Fibroblast of gingiva (primary cell): ENCODE data around the gene SHC2.

ENCODE experiments used
- DNase-seq: peaks from one replicate; pipeline ENCODE4 v3.0.0-alpha.2; 2011; ENCODE audit warnings: low read depth

Gene SHC2

DNA sequence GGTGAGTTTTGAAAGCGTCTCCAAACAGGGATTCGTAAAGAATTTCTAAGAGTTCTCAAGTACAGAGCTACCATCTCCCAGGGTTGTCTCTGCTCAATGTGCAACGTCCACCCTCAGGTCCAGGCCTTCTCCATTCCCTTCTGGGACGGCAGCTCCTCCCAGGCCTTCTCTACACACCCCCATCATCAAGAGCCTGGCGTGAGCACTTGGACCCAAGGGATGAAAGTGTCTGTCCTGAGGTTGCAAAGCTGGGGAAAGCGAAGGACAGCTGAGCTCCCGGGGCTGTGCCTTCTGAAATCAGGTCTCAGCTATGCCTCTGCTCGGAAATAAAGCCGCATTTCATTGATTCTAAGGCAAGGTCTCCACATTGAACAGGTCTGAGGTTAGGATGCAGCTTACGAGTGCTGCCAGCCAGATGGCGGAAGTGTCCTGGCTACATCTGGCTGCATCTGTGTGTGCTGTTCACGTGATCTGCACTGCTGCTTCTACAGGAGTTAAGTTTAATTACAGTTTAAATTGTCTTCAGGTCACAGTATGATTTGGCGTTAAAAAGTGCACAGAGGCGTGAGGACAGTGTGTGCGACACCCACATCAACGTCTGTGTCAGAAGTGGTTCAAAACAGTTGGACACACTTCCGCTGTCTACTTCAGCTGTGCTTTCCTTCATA, 89.2 kb downstream of the SHC2 start:
- DNase-seq, result no peak

DNA sequence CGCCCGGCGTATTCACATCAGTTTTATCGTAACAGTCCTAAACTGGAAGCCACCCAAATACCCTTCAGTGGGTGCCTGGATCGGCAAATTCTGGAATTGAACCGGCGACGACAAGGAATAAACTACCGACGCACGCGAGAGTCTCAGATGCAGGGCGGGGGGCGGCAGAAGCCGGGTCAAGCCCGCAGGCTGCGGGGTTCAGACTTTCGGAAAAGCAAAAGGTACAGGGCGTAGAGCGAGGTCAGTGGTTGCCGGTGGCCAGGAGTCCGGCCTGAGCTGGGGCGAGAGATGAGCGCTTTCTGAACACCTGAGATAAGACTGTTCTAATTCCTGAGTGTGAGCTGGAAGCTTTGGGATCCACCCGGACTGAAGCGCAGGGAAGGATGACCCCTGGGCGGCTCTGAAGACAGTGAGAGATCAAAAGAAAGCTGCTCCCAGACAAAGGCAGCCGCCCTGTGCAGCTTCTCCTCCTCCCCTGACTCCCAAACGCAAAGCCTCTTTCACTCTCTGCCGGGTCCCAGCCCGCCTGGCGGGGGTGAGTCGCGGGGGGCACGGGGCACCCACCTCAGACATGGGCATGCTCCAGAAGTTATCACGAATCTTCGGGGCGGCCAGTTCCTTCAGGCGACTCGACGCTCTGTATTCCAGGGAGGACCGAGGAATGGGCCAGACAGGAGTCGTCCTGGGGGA, 90.0 kb downstream of the SHC2 start:
- DNase-seq, result no peak

DNA sequence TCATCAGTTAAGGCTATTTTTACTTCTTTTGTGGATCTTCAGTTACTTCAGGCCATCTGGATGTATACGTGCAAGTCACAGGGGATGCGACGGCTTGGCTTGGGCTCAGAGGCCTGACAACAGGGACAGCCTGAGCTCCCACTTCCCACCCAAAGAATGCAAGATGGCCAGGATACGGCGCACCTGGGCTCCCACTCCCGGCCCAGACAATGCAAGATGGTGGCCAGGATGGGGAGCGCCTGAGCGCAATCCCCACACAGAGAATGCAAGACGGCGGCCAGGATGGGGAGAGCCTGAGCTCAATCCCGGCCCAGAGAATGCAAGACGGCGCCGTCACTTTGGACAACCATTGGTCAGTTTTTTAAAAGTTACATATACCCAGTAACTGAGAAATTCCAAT, 91.0 kb downstream of the SHC2 start:
- DNase-seq, result no peak

DNA sequence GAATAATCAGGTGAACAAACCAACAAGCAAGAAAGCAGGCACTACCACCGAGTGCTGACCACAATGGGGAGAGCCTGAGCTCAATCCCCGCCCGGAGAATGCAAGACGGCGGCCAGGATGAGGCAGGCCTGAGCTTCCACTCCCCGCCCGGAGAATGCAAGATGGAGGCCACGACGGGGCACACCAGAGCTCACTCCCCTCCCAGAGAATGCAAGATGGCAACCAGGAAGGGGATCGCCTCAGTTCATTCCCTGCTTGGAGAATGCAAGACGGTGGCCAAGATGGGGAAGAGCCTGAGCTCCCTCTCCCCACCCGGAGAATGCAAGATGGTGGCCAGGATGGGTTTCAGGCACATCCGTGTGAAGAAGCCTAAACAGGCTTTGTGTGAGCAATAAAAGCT, 91.6 kb downstream of the SHC2 start:
- no peak for DNase-seq

DNA sequence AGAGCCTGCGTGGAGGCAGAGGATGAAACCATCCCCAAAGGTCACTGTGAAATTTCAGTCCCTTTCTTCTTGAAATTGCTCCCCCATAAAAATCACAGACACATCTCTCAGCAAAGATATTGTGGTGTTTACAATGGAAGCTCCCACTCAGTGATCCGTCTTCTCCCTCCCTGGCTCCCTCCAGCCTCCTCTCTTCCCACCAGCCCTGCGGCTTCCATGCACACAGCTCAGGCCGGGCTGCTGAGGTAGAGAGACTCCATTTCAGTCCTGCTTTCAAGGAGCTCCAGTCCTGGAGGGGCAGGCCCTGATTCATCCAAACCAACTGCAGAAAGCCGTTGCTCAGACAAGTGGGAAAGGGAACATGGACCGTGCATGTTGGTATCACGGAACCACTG, 92.2 kb downstream of the SHC2 start:
- no peak for DNase-seq

DNA sequence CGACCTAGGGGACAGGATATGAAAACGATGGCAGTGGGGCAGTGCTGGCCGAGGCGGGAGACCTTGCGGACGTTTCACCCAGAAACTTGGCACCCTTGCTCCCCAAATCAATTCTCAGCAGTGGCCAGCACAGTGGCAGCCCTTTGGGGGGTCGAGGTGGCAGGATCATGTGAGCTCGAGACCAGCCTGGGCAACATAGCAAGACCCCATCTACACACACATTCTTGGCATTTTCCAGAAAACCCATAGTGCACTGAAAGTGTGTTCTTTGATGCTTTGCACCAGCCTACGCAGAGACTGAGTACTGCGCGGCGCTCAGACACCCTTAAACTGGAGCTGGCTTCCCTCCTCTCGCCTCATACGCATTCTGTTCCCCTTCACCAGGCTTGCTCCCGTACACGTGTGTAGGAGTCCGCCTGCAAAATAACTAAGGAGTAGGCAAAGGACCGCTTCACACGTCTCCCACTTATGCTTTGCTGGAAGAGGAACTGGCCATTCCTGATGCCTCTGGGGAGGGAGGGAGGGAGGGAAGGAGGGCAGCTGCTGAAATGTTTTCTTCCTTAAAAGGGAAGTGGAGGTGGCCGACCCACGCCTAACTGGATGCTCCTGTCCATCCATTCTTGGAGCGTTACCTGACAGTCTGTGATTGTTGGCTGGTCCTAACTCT, 92.7 kb downstream of the SHC2 start:
- no peak for DNase-seq

DNA sequence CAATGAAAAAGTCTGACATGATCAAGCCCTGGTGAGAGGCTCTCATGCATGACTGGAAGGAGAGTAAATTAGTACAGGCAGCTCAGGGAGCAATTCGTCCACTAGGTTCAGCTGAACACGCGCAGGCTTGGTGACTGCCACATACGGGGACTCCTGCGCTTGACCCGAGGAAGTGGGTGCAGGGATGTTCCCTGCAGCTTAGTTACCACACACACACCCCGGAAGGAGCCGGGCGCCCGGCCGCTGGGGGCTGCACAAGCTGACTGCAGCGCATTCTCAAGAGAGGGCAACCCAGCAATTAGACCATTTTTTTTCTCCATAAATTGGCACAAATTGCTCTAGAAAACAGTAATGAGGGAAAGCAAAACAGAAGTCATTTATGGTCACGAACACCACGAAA, 93.3 kb downstream of the SHC2 start:
- DNase-seq, result no peak

DNA sequence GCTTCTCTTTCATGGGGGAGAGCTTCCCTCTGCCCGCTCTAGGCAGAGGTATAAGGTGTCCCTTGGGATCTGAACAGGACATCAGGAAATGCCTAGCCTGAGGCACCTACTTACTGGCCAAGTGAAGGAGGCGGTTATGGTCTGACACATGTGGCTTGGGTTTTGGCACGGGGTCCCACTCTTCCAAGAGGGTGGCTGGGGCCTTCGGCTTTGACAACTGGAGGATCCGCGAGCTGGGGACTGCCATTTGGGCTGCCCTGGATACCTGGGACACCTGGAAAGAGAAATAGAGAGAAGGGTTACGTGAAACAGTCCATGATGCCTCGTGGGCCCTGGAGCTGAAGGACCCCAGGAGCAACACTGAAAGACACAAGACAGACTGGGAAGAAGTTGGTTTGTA, 93.9 kb downstream of the SHC2 start:
- DNase-seq, result no peak
